ENCODE measurements around the gene EIF5.

The EIF5 gene

DNA sequence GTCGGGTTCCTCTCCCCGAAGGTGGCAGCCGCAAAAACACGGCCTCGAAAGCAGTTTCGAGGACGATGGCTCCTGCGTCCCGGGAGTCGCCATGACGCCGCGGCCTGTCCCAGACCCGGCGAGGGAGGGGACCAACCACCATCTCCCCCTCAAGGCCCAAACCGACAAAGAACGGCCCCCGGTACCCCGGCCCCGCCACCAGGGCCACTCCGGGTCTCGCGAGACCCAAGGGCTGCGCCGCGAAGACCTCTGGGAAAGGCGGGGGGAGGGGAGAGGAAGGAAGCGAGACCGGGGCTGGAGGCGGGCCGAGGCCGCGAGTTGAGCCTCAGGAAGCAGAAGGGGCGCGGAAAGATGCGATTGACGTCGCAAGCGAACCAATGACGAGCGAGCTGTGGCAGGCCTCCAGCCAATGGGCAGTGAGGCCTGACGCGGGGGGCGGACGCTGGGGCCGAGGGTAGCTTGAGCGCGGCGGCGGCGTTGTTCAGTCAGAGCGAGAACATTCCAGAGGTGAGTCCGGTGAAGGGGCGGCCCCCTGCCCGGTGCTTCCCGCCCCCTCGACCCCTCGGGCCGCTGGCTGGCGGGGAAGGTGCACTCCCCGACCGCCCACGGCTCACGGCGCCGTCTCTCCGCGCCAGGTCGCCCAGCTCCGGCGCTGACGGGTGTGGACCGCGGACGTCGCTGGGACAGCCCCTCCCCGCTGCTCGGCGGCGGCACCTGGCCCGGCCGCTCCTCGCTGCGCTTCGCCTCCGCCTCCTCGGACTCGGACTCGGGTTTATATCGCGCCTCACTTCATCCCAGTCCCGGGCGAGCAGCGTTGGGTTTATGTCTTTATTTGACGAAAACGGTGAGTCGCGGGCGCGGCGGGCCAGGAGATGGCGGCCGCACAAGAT, at the start of gene EIF5:
Gene EIF5 (plus strand): TSS at position 484 of the 890 bp plus-strand sequence. CDS start 1,624 bp downstream, outside the sequence.
- DNase-seq: peak; percentile 98

- no peak for DNase-seq
These were observed 49.2 kb upstream of the EIF5 start for GRCh38 chr14:103284574-103285467.

- no peak for DNase-seq
These were observed 47.6 kb upstream of the EIF5 start for GRCh38 chr14:103286460-103286859.

DNA sequence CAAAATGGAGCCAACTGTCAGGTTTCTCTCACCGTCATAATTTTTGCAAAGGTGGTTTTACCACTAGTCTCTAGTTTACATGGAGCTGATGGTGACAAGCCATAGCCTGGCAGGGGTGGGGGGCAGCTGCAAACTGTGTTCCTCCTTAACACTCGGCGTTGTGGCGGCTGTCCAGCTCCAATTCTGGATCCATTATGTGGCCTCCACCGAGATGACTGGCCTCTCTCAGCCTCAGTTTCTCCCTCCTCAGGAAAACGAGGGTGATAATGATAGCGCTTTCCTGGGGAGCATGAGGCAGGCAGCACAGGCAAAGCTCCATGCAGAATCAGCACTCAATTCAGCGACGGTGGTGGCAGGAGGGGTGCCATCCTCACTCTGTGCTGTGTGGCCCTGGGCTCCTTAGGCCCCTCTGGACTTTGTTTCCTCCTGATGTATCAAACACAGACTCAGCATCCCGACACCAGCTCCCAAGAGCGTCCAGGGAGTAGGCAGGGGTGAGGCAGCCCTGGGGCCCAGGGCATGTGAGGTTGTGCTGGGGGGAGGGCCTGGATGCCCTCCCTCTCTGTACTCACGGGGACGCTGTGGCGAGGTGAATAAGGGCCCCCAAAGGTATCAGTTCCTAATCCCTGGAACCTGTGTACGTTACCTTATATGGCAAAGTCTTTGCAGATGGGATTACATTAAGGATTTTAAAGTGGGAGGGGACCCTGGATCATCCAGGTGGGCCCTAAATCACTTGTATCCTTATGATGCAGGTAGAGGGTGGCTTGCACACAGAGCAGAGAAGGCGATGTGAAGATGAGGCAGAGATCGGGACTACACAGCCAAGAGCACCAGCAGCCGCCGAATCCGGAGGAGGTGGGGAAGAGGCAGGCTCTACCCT, 46.8 kb upstream of the EIF5 start:
- no peak for DNase-seq

GRCh38 chr14:103288076-103288766, 45.8 kb upstream of the EIF5 start:
- DNase-seq: no peak

GRCh38 chr14:103290056-103290455, 44.0 kb upstream of the EIF5 start:
- DNase-seq: no peak

- no peak for DNase-seq
These were observed 43.5 kb upstream of the EIF5 start for GRCh38 chr14:103290494-103290893.

DNA sequence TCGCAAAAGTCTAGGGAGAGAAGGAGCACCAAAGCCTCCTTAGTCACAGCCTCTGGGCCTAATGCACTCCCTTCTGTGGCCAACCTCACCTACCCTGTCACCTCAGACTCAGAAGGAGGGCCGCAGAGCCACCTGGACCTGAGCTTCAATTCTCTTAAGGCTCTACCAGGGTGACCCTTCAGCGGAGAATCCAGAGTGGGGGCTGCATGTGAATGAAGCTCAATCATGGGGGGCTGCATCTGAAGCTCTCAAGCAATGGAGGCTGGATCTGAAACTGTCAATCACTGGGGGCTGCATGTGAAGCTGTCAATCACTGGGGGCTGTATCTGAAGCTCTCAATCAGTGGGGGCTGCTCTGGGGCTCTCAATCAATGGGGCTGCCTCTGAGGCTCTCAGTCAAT, 43.1 kb upstream of the EIF5 start:
- DNase-seq: no peak

- DNase-seq: peak; percentile 77
These were observed 41.3 kb upstream of the EIF5 start for GRCh38 chr14:103292426-103293374.

DNA sequence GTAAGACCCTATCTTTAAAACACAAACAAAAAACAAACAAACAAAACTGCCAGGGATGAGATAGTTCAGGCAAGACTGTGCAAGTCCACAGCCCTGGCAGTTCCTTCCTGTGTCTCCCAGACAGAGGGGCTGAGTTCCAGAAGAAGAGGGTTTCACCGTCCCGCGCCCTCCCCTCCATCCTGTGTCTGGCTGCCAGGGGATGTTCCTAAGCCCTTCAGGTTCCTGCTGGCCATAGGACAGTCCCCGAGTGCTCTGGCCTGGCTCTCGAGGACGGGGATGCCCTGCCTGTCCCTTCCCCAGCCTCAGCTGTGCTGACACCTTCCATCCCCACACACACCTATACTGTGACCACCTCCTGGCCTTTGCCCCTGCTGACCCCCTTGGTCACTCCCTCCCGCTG, 40.6 kb upstream of the EIF5 start:
- no peak for DNase-seq

GRCh38 chr14:103294091-103294490, 39.9 kb upstream of the EIF5 start:
- DNase-seq: no peak

GRCh38 chr14:103296007-103296406, 38.0 kb upstream of the EIF5 start:
- no peak for DNase-seq

GRCh38 chr14:103296987-103297386, 37.0 kb upstream of the EIF5 start:
- no peak for DNase-seq

DNA sequence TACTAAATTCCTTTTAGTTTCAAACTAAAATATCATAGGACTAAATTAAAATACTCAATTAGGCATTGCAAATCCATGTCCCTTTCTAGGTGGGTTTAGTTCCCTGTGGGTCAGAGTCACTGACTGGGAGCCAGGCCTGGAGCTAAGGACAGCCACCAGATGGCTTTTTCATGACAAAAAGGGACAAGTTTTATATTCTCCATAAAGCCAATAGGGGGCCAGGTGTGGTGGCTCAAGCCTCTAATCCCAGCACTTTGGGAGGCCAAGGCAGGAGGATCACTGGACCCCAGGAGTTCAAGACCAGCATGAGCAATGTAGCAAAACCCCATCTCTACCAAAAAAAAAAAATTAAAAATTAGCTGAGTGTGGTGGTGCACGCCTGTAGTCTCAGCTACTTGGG, 35.4 kb upstream of the EIF5 start:
- no peak for DNase-seq

GRCh38 chr14:103301512-103302354, 32.3 kb upstream of the EIF5 start:
- DNase-seq: no peak

GRCh38 chr14:103302966-103303365, 31.1 kb upstream of the EIF5 start:
- no peak for DNase-seq

GRCh38 chr14:103304706-103305105, 29.3 kb upstream of the EIF5 start:
- no peak for DNase-seq

DNA sequence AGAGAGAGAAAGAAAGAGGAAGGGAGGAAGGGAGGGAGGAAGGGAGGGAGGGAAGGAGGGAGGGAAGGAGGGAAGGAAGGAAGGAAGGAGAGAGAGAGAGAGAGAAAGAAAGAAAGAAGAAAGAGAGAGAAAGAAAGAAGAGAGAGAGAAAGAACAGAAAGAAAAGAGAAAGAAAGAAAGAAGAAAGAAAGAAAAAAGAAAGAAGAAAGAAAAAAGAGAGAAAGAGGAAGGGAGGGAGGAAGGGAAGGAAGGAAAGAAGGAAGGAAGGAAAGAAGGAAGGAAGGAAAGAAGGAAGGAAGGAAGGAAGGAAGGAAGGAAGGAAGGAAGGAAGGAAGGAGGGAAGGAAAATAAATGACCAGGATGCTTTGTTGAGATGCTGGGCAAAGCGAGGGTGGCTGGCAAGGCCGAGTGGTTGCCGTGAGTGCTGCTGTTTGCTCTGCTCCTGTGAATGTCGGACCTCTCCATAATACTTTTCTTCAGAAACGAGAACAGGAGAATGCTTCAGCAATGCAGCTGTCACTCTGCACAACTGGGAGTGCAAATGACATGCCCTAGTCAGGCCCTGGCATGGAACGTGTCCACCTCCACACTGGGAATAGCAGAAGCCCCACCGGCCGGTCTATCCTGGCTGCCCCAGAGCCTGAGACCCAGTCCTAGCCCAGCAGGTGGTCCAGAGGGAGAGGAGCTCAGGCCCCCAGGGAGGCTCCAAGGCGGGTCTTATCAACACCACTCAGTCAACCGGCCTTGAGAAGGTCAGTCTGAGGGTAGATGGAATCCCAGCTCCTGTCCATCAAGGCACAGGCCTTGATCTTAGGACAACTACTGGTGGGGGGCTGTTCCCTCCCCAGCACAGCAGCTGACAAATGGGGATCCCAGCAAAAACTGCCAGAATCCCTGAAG, 25.1 kb upstream of the EIF5 start:
- DNase-seq: no peak

DNA sequence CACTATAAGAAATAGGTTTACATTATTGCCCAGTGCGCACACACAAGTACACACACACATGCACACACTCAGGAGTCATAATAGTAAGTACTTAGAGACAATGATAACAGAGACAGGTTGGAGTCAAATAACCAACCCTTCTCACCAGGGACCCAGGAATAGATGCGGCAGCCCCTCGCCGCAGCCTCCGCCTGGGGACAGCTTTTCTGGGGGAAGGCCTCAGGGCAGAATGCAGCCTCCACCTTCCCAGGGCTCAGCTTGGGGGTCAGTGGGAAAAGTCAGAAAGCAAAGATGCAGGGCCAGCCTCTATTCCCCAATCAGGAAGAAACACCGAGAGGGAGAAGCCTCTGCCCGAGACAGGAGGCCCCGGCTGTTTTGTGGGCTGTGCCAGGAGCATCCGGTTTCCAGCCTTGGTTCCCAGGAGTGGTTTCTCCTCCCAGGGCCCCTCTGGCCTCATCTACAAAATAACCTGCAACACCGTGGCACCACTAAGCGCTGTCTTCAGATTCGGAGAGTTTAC, 23.4 kb upstream of the EIF5 start:
- DNase-seq: no peak

All from activated T-cell treated with anti-CD3 and anti-CD28 coated beads, Interleukin-2, amount 50 U/mL, for 1 hour (primary cell).